ENCODE data around the gene RNF151. TPM values are rescaled to one million over a fixed set of nuclear protein-coding genes. Genes with fewer than 3 reads are reported as not detected.

RNF151 gene
- total and polyA plus RNA-seq, 2 of the 13 experiments (the other 11 are each of a cell fraction or from before 2014, with no cell fraction given): not detected

GRCh38 chr16:1989209-1990100, 22.8 kb downstream of the RNF151 start, which contains the start of gene SYNGR3 (continued):
- TF ChIP-seq ZBTB14 (CRISPR knock-in tag; IDR thresholded peaks at IDR 0.05) (peak; percentile 74), ZNF598 (CRISPR knock-in tag; IDR thresholded peaks at IDR 0.05; ENCODE audit: borderline replicate concordance) (no peak), ZNF263 (CRISPR knock-in tag; IDR thresholded peaks at IDR 0.05) (peak; percentile 91), ZBTB8A (CRISPR knock-in tag; IDR thresholded peaks at IDR 0.05; ENCODE audit: borderline replicate concordance, low read depth) (no peak)
- TF ChIP-seq, protein P1, sequence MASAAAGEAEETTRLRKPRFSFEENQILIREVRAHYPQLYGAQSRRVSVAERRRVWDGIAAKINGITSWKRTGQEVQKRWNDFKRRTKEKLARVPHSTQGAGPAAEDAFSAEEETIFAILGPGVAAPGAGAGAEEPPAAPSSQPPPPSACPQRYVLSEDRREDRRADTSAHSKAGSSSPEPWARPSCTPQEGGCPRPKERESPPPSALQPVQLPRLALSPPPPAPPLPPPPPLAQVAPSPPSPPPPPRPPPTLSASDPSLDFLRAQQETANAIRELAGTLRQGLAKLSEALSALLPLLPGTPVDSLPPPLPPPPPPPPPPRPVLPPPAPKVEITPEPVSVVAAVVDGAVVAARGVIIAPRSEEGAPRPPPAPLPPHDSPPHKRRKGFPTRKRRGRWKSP (CRISPR knock-in tag; IDR thresholded peaks at IDR 0.05): no peak

DNA sequence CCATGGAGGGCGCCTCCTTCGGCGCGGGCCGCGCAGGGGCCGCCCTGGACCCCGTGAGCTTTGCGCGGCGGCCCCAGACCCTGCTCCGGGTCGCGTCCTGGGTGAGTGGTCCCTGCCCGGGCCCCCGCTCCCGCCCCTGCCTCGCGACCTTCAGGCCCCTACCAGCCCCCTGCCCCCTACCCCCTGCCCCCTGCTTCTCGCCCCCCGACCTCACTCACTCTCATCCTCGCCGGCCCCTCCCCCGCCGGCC, 23.4 kb downstream of the RNF151 start:
- H3K4me3 ChIP-seq (replicated peaks in 1 of 3; ENCODE audit: insufficient read depth in 1 of 3, low read depth in 2 of 3, low read length in 3 of 3): peak overlapping the region in 2 of 3 experiments; percentile 77 to 82; a peak in 4 of 6 replicates
- no peaks in the 10 kb centered on the region for H3K9me3 ChIP-seq (ENCODE audit: low read length)
- peaks cover 68% of the 10 kb centered on the region for H3K4me1 ChIP-seq (ENCODE audit: insufficient read depth, low read length)
- POLR2A ChIA-PET: interaction anchor here (0.8 to 2.0 kb wide), 7 partner anchors 14 to 165 kb away, joined by 3 to 13 read pairs (median 5); partner anchors contain the start of genes RPS2 and TRAF7
- TF ChIP-seq HNRNPK (IDR thresholded peaks at IDR 0.05; ENCODE audit: low read depth, low read length, poor library complexity, severe bottlenecking) (peak; percentile 39), HES4 (CRISPR knock-in tag; IDR thresholded peaks at IDR 0.05; ENCODE audit: borderline replicate concordance) (no peak)
- TF ChIP-seq, protein P2, sequence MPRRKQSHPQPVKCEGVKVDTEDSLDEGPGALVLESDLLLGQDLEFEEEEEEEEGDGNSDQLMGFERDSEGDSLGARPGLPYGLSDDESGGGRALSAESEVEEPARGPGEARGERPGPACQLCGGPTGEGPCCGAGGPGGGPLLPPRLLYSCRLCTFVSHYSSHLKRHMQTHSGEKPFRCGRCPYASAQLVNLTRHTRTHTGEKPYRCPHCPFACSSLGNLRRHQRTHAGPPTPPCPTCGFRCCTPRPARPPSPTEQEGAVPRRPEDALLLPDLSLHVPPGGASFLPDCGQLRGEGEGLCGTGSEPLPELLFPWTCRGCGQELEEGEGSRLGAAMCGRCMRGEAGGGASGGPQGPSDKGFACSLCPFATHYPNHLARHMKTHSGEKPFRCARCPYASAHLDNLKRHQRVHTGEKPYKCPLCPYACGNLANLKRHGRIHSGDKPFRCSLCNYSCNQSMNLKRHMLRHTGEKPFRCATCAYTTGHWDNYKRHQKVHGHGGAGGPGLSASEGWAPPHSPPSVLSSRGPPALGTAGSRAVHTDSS (CRISPR knock-in tag; conservative IDR thresholded peaks at IDR 0.05): no peak
- TF ChIP-seq, protein P3, sequence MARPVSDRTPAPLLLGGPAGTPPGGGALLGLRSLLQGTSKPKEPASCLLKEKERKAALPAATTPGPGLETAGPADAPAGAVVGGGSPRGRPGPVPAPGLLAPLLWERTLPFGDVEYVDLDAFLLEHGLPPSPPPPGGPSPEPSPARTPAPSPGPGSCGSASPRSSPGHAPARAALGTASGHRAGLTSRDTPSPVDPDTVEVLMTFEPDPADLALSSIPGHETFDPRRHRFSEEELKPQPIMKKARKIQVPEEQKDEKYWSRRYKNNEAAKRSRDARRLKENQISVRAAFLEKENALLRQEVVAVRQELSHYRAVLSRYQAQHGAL (CRISPR knock-in tag; IDR thresholded peaks at IDR 0.05; ENCODE audit: not compliant biosample characterization): no peak
- in situ Hi-C loops (cut with HindIII; ENCODE audit: extremely low pct_ligation_motif_present, low pct_unique_long_range_greater_than_20kb) (no loop called here), intact Hi-C loops (cut with micrococcal nuclease; ENCODE audit: unreplicated experiment) (no loop called here)
- H3K27ac ChIP-seq (ENCODE audit: extremely low read length, insufficient read depth, low read length): no peak overlapping the region
- ATAC-seq (peak; percentile 5), FAIRE-seq (no peak), DNase-seq (ENCODE audit: low spot score) (no peak)
- no peaks in the 10 kb centered on the region for H4K20me1 ChIP-seq (ENCODE audit: insufficient read depth, low read length)
- peaks cover 0 to 8% of the 10 kb centered on the region in 2 experiments; a peak in 2 of 5 replicates for H3K27me3 ChIP-seq (ENCODE audit: control insufficient read depth in 1 of 2, insufficient read depth in 2 of 2, low read length in 2 of 2)
- H3K4me2 ChIP-seq (ENCODE audit: low read depth, low read length): peak overlapping the region; percentile 95
- BruUV-seq (replicated peaks): no TSS peak
- 0% methylated on average over 2 of the region's 25 CpGs for WGBS (ENCODE audit: low lambda C conversion rate)
- peaks cover 12 to 15% of the 10 kb centered on the region in 2 experiments; a peak in 4 of 5 replicates for H3K36me3 ChIP-seq (replicated peaks in 1 of 2; ENCODE audit: control insufficient read depth in 1 of 2, insufficient read depth in 2 of 2, low read length in 2 of 2)
- H3K79me2 ChIP-seq (ENCODE audit: insufficient read depth, low read length): peaks cover 9% of the 10 kb centered on the region
- no peak overlapping the region for H2AFZ ChIP-seq (ENCODE audit: low read length)
- CTCF ChIA-PET (ENCODE audit: low intra/inter-chr PET ratio, low total read pairs): interaction anchor here (0.6 kb wide), 1 partner anchor 14 kb away, joined by 3 read pairs; no protein-coding TSS in a partner anchor
- H3K9ac ChIP-seq (ENCODE audit: insufficient read depth, low read depth, low read length): no peak overlapping the region

Data from HepG2 (cell line).